ENCODE measurements around the gene HIVEP2.

GRCh38 chr6:142714951-142715785 is 229.8 kb downstream of the HIVEP2 start:
- TF ChIP-seq POLR2AphosphoS5 (IDR thresholded peaks at IDR 0.05; ENCODE audit: low read depth) (no peak), SPI1 (IDR thresholded peaks at IDR 0.05; ENCODE audit: borderline replicate concordance, low read depth) (peak; percentile 49; the same call in 1 of the 2 replicates), CTCF (IDR thresholded peaks at IDR 0.05; ENCODE audit: insufficient read depth, low read length) (no peak), REST (IDR thresholded peaks at IDR 0.05; ENCODE audit: insufficient replicate concordance, low read depth) (no peak)

All from HL-60 (cell line).